ENCODE measurements around the gene ADGRG6.

GRCh38 chr6:142342986-142343385 is 41.2 kb downstream of the ADGRG6 start:
- TF ChIP-seq CTCF (IDR thresholded peaks at IDR 0.05) (no peak), POLR2A (IDR thresholded peaks at IDR 0.05) (no peak)

All from ovary (tissue), 3 donors.